Sigmoid colon (tissue), 4 donors: ENCODE data around the gene LAPTM5.

Experiments
- EP300 ChIP-seq, 4 donors: sonication (generic); formaldehyde crosslinking; IDR thresholded peaks; one replicate each; pipeline ENCODE4 v1.6.1; 2017; ENCODE audit warnings: antibody characterized with exemption in 4 of 4
- POLR2A ChIP-seq, 2 donors: fragments of 450-650 bp; IDR thresholded peaks; one replicate each; pipeline ENCODE4 v1.6.1; 2016; ENCODE audit warnings: antibody characterized with exemption in 2 of 2, mild to moderate bottlenecking in 2 of 2, moderate library complexity in 2 of 2
- POLR2AphosphoS5 ChIP-seq, 4 donors: sonication (generic); formaldehyde crosslinking; IDR thresholded peaks; one replicate each; pipeline ENCODE4 v1.6.1; 2017; ENCODE audit warnings: antibody characterized with exemption in 4 of 4
- TF ChIP-seq, protein P1 (sequence below), 4 experiments: fragments of 450-650 bp in 3 of 4; fragments of 200-600 bp in 1 of 4; IDR thresholded peaks; one replicate each; pipeline ENCODE4 v1.5.1; 2016 to 2019; ENCODE audit warnings: antibody characterized with exemption in 4 of 4, mild to moderate bottlenecking in 3 of 4, moderate library complexity in 2 of 4

DNA sequence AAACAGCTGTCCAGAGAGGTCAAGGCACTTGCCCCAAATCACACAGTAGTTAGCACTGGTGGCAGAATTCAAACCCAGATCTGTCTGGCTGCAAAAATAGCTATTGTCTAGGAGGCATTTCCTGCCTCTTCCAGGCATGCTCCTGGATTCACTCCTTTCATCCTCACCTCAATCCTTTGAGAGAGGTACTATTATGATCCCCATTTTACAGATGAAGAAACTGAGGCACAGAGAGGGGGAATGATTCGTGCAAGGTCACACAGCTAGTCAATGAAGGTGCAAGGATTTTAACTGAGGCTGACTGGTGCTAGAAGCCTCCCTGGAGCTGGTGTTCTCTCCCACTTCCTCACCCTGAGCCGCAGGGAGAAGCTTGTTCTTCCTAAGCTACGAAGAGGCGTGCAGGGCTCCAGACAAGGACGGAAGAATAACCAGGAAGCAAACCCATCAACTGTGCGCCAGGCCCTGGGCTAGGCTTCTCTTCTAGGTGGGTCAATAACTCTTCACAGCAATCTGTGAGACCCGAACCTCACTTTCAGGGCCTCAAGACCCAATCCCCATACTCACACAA is 631 bp upstream of the LAPTM5 start:
- TF ChIP-seq, protein P1, sequence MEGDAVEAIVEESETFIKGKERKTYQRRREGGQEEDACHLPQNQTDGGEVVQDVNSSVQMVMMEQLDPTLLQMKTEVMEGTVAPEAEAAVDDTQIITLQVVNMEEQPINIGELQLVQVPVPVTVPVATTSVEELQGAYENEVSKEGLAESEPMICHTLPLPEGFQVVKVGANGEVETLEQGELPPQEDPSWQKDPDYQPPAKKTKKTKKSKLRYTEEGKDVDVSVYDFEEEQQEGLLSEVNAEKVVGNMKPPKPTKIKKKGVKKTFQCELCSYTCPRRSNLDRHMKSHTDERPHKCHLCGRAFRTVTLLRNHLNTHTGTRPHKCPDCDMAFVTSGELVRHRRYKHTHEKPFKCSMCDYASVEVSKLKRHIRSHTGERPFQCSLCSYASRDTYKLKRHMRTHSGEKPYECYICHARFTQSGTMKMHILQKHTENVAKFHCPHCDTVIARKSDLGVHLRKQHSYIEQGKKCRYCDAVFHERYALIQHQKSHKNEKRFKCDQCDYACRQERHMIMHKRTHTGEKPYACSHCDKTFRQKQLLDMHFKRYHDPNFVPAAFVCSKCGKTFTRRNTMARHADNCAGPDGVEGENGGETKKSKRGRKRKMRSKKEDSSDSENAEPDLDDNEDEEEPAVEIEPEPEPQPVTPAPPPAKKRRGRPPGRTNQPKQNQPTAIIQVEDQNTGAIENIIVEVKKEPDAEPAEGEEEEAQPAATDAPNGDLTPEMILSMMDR (IDR thresholded peaks at IDR 0.05), result no peak
- no peak for TF ChIP-seq POLR2A (IDR thresholded peaks at IDR 0.05)
- TF ChIP-seq POLR2AphosphoS5 (IDR thresholded peaks at IDR 0.05), result no peak
- TF ChIP-seq EP300 (IDR thresholded peaks at IDR 0.05), result no peak
